ENCODE measurements around the gene EFNA4.

Gene EFNA4

DNA sequence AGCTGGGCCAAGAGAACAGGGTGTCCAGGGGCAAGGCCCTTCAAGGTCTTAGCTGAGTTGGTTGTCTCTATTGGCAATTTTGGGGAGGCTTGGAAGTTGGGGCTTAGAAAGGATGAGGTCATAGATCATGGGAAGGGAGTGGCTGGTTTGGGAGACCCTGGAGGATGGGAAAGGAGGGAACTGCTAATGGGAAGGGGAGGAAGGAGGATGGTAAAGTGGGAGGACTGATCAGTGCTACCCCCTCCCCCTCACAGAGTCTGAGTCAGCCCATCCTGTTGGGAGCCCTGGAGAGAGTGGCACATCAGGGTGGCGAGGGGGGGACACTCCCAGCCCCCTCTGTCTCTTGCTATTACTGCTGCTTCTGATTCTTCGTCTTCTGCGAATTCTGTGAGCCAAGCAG, 5.1 kb downstream of the EFNA4 start:
- TF ChIP-seq, protein P1, sequence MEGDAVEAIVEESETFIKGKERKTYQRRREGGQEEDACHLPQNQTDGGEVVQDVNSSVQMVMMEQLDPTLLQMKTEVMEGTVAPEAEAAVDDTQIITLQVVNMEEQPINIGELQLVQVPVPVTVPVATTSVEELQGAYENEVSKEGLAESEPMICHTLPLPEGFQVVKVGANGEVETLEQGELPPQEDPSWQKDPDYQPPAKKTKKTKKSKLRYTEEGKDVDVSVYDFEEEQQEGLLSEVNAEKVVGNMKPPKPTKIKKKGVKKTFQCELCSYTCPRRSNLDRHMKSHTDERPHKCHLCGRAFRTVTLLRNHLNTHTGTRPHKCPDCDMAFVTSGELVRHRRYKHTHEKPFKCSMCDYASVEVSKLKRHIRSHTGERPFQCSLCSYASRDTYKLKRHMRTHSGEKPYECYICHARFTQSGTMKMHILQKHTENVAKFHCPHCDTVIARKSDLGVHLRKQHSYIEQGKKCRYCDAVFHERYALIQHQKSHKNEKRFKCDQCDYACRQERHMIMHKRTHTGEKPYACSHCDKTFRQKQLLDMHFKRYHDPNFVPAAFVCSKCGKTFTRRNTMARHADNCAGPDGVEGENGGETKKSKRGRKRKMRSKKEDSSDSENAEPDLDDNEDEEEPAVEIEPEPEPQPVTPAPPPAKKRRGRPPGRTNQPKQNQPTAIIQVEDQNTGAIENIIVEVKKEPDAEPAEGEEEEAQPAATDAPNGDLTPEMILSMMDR (IDR thresholded peaks at IDR 0.05): no peak

DNA sequence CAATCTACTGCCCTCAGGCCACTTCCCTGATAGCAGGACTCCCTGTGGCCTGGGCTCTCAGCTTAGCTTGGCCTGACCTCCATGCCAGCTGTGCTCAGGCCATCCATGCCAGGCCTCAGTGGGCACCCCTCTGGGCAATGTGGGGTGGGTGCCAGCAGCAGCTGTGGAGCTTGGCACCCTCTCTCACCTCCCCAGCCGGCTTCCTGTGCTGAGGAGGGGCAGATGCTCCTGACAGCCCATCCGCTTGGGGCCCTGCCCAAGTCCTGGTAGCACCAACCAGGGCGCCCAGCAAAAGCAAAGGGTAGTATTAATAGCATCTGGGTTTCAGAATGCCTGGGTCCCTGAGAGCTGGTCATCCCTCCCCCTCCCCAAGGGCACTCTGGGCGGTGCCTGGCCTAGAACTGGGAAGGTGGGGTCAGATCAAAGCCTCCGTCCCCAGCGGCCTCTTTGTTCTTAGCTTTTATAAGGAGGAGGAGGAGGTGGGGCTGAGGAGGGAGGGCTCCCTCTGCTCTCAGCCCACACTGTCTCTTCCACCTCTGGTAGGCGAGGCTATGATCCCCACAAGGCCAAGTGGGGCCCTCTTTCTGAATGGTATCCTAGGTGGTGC, 6.1 kb downstream of the EFNA4 start:
- TF ChIP-seq, protein P1 (IDR thresholded peaks at IDR 0.05): no peak

DNA sequence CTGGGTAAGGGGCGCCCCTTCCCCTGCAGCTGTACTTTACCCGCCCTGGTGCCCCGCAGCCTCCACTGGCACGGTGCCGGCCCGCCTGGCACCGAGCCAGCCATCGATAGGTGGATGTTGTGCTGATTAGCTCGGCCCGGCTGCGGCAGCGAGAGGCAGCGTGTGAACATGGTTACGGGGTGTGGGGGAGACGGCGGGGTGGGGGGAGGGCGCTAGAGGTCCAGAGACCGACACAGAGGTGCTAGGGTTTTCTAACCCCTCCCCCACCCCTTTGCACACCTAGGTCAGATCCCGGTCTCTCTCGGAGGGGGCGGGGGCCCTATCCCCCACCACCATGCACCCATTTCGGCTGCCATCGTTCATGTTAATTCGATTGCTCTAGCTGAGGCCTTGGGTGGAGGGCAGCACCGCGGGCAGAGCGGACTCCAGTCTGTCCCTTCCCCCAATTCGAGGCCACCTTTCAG, 6.7 kb downstream of the EFNA4 start:
- TF ChIP-seq, protein P1 (IDR thresholded peaks at IDR 0.05): no peak

DNA sequence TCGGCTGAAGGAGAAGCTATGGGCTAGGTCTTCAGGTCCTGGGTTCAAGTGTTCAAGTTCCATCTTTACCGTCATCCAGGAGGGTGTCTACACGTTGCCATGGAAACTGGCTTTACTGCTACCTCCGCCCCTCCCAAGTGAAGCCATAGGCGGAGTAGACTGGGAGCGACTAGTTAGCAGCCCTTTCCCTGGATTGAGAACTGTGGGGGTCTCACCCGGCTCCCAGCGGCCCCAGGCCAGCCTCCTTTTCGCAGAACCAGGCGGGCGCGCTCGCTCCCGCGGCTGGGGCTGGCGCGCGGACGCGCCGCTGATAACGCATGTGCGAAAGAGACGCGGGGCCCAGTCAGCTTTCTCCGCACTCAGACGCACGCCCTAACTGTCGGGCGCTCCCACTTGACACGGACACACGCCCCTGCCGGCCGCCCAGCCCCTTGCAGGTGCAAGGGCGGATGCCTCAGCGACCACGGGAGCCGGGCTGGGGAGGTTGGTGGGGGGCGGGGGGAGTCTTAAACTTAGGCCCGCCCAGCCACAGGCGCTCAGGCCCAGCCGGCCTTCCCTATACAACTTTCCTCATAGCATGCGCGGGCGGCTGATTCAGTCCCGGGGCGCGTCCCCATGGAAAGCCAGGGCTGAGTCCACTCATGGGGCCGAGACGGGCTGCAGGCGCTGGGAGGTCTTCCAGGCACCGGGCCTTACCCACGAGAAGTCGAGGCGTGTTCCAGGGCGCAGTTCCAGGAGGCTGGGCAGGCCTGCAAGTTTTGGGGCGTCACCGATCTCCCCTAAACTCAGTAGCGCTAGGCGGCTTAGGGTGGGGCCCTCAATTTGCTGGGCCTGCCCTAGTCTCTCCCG, 7.4 kb downstream of the EFNA4 start:
- TF ChIP-seq, protein P1 (IDR thresholded peaks at IDR 0.05): no peak

DNA sequence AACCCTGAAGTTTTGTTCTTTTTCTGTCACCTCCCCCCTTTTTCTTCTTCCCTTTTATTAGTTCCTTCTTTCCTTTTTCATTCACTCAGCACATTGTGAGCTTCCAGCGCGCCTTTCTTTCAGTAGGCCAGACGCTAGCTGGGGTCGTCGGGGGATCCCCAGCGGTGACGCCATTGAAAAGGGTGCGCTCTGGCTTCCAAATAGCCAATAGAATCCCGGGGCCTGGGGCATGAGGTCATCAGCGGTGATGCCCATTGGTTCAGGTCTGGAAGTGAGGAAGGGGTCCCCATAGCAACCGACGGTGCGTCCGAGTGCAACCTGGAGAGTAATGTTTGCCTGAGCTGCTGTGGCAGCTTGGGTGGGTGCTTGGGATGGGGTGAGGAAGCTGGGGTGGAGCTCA, 8.2 kb downstream of the EFNA4 start:
- TF ChIP-seq, protein P1 (IDR thresholded peaks at IDR 0.05): no peak

DNA sequence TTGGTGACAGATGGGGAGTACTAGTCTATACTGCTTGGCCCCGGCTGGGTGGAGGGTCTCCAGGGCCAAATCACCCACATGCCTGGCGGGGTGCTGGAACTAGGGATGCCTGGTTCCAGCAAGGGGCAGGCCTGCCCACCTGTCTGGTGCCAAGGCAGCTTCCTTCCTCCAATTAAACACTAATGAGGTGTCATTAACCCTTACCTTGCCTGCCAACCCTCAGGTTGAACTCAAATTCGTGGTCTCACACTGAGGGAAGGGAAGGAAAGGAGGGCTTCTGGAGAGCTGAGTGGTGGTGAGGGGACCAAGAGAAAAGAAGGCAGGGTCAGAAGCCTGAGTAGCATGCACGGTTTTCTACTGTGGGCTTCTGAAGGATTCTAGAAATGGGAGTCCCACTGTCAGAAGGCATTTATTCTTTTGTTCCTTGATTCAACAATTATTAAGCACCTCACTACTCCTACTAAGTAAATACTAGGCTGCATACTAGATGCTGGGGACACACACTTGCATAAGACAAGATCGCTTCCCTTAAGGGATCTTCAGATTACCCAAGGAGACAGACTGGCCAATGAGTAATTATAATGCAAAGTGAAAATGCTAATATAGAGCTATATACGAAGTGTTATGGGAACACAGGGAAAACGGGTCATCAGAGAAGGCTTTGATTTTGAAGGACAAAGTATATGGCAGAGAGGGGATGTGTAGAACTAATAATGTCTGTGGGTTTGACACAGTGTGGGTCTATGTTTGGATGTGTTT, 9.2 kb downstream of the EFNA4 start:
- TF ChIP-seq, protein P1 (IDR thresholded peaks at IDR 0.05): no peak

DNA sequence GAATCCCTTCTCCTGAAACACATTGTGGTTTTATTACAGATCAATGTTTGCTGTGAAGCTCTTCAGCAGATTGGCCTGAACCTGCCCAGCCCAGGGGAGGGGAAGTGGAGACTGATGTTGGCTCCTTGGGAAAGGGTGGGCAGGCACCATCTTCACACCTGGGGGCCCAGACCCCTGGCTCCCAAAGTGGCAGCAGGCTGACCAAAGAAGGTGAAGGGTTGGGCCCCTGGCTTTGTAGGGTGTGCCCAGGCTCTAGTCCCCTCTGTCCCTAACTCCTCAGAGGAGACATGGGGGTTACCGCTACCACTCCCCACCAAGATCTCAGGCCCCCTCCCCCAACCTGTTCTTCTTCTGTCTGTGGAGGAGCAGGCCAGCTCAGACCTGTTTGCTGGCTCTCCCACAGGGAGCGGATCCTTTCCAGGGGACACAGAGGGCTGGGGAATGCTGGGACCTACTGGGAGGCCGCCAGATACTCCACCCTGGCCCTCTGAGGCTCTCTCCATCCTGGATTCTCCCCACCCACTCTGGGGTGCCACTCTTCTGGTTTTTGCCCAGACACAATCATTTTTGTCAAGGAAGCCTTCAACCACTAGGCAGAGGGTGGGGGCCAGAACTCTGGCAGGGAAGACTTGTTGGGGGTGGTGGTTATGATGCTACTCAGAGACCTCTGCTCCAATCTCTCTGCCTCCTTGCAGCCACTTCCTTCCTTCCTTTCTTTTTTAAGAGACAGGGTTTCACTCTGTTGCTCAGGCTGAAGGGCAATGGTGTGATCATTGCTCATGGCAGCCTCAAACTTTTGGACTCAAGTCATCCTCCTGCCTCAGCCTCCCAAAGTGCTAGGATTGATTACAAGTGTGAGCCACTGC, 10.1 kb downstream of the EFNA4 start:
- TF ChIP-seq, protein P1 (IDR thresholded peaks at IDR 0.05): no peak

Measured in LNCAP (cell line).